GM23338 (cell line): ENCODE measurements around the gene NCAPD2.

Source experiments
- CREB1 ChIP-seq: fragments of 250-450 bp; sonication (Bioruptor Pico); IDR thresholded peaks from 2 replicates; pipeline ENCODE4 v1.5.0; 2020; ENCODE audit warnings: low read depth, mild to moderate bottlenecking, moderate library complexity
- CTCF ChIP-seq, 2 experiments: fragments of 200-600 bp in 1 of 2; sonication (generic) in 1 of 2; conservative IDR thresholded peaks; 2 replicates each; pipeline versions ENCODE4 v1.5.1 to v1.6.1; 2016 to 2017; ENCODE audit warnings: antibody characterized with exemption in 2 of 2, low read depth in 2 of 2, mild to moderate bottlenecking in 2 of 2, moderate library complexity in 1 of 2
- EZH2 ChIP-seq: fragments of 200-600 bp; sonication (generic); IDR thresholded peaks from one replicate; pipeline ENCODE4 v1.8.0; 2017; ENCODE audit warnings: antibody characterized with exemption, mild to moderate bottlenecking, low read depth; ENCODE audit not compliant: unreplicated experiment
- EZH2phosphoT487 ChIP-seq: fragments of 200-600 bp; sonication (generic); IDR thresholded peaks from one replicate; pipeline ENCODE4 v1.8.1; 2018; ENCODE audit warnings: antibody characterized with exemption; ENCODE audit not compliant: unreplicated experiment
- JUNB ChIP-seq: IDR thresholded peaks from one replicate; pipeline ENCODE4 v1.6.1; 2016; ENCODE audit warnings: antibody characterized with exemption; ENCODE audit not compliant: unreplicated experiment
- POLR2AphosphoS5 ChIP-seq: IDR thresholded peaks from 2 replicates; pipeline ENCODE4 v1.6.1; 2016; ENCODE audit warnings: antibody characterized with exemption, low read depth
- ZNF114 ChIP-seq: fragments of 250-450 bp; sonication (Bioruptor Pico); IDR thresholded peaks from 2 replicates; pipeline ENCODE4 v1.5.0; 2020; ENCODE audit warnings: mild to moderate bottlenecking, moderate library complexity
- ZNF331 ChIP-seq: fragments of 250-450 bp; sonication (Bioruptor Pico); IDR thresholded peaks from 2 replicates; pipeline ENCODE4 v1.5.0; 2020; ENCODE audit warnings: low read depth, mild to moderate bottlenecking, moderate library complexity
- TF ChIP-seq, protein P1 (sequence below): IDR thresholded peaks from one replicate; pipeline ENCODE4 v1.6.1; 2018; ENCODE audit warnings: antibody characterized with exemption; ENCODE audit not compliant: unreplicated experiment

GRCh38 chr12:6466184-6466573, 27.7 kb upstream of the NCAPD2 start:
- TF ChIP-seq CTCF (conservative IDR thresholded peaks at IDR 0.05; ENCODE audit: low read depth in 2 of 2) (no peak), POLR2AphosphoS5 (no peak), EZH2phosphoT487 (no peak), EZH2 (no peak), CREB1 (no peak), ZNF114 (no peak), JUNB (no peak), ZNF331 (CRISPR knock-in tag) (no peak)
- TF ChIP-seq, protein P1, sequence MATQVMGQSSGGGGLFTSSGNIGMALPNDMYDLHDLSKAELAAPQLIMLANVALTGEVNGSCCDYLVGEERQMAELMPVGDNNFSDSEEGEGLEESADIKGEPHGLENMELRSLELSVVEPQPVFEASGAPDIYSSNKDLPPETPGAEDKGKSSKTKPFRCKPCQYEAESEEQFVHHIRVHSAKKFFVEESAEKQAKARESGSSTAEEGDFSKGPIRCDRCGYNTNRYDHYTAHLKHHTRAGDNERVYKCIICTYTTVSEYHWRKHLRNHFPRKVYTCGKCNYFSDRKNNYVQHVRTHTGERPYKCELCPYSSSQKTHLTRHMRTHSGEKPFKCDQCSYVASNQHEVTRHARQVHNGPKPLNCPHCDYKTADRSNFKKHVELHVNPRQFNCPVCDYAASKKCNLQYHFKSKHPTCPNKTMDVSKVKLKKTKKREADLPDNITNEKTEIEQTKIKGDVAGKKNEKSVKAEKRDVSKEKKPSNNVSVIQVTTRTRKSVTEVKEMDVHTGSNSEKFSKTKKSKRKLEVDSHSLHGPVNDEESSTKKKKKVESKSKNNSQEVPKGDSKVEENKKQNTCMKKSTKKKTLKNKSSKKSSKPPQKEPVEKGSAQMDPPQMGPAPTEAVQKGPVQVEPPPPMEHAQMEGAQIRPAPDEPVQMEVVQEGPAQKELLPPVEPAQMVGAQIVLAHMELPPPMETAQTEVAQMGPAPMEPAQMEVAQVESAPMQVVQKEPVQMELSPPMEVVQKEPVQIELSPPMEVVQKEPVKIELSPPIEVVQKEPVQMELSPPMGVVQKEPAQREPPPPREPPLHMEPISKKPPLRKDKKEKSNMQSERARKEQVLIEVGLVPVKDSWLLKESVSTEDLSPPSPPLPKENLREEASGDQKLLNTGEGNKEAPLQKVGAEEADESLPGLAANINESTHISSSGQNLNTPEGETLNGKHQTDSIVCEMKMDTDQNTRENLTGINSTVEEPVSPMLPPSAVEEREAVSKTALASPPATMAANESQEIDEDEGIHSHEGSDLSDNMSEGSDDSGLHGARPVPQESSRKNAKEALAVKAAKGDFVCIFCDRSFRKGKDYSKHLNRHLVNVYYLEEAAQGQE = no peak
